BJ (cell line): Measurements from ENCODE around the gene INTS7. TPM values are rescaled to one million over a fixed set of nuclear protein-coding genes. Genes with fewer than 3 reads are reported as not detected.
"Not testable (repeated sequence)": the region's sequence is repeated elsewhere in the genome, so short reads cannot be mapped to it uniquely, and the experiment has no call there.

Experiments used
- CTCF ChIA-PET: fragments of 350-600 bp; formaldehyde crosslinking; extraction: SDS; loops from one replicate; lab custom pipeline; 2021; ENCODE audit warnings: antibody characterized with exemption, inconsistent platforms; lab: Yijun Ruan, JAX
- POLR2A ChIA-PET: fragments of 300-600 bp; sonication (Branson Sonifier 250); formaldehyde crosslinking; extraction: SDS; loops from one replicate; lab custom pipeline; 2021; ENCODE audit warnings: antibody characterized with exemption; lab: Charles Lee
- DNase-seq: peaks from one replicate; pipeline ENCODE4 v3.0.0-alpha.2; 2011; ENCODE audit warnings: low read depth
- H3K27me3 ChIP-seq: 2 replicates; pipeline ENCODE4 v1.6.0; 2011; ENCODE audit warnings: low read length; ENCODE audit not compliant: control insufficient read depth, insufficient read depth
- H3K36me3 ChIP-seq: 2 replicates; pipeline ENCODE4 v1.5.1; 2011; ENCODE audit warnings: low read length; ENCODE audit not compliant: control insufficient read depth, insufficient read depth
- H3K4me3 ChIP-seq: 2 replicates; pipeline ENCODE4 v1.5.1; 2011; ENCODE audit warnings: low read depth, mild to moderate bottlenecking, control low read depth, low read length
- polyA plus RNA-seq: library from polyadenylated mRNA; depleted of rRNA; stranded (reverse); fragments of >200 nt; gene quantifications from 2 replicates; pipeline ENCODE4 v1.2.3, GENCODE V29; 2011
- TF ChIP-seq, protein P1 (sequence below): IDR thresholded peaks from 2 replicates; pipeline ENCODE4 v1.5.1; 2011; ENCODE audit warnings: low read depth, mild to moderate bottlenecking, control low read depth, inconsistent platforms, low read length, moderate library complexity; ENCODE audit not compliant: insufficient read depth

Gene INTS7
- polyA plus RNA-seq, 1 experiment = 11.6 TPM

DNA sequence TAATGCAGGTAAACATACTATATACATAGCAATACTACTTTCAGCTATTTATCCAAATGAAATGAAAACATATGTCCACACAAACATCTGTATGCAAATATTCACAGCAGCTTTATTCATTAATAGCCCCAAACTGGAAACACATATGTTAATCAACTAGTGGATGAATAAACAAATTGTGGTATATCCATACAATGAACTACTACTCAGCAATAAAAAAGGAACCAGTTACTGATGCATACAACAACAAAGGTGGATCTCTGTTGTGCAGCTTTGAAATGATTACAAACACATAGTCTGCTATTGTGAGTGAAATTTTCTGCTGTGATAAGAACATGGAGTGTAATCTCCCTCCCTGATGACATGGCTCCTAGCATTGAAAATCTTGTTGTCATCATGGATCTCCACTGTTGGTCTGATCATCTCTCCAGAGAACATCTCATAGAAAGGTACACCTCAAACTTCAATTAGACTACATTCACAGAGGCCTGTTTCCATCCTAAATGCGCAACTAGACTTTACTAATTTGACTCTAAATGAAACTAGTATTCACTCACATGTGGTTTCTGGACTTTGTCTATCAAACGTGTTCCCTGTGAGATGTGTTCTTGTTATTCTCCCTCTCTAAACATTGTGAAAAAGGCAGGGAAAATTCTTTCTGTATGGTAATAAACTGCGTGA lies 10.7 kb downstream of the INTS7 start:
- CTCF ChIA-PET = interaction anchor here (3.3 kb wide), 1 partner anchor 10 kb away, joined by 21 read pairs; the partner anchor contains the start of genes DTL and INTS7
- Histone ChIP-seq H3K27me3 (no peaks in the 10 kb centered on the region), H3K36me3 (no peaks in the 10 kb centered on the region), H3K4me3 (no peak overlapping the region)
- POLR2A ChIA-PET = no interaction called here
- TF ChIP-seq, protein P1, sequence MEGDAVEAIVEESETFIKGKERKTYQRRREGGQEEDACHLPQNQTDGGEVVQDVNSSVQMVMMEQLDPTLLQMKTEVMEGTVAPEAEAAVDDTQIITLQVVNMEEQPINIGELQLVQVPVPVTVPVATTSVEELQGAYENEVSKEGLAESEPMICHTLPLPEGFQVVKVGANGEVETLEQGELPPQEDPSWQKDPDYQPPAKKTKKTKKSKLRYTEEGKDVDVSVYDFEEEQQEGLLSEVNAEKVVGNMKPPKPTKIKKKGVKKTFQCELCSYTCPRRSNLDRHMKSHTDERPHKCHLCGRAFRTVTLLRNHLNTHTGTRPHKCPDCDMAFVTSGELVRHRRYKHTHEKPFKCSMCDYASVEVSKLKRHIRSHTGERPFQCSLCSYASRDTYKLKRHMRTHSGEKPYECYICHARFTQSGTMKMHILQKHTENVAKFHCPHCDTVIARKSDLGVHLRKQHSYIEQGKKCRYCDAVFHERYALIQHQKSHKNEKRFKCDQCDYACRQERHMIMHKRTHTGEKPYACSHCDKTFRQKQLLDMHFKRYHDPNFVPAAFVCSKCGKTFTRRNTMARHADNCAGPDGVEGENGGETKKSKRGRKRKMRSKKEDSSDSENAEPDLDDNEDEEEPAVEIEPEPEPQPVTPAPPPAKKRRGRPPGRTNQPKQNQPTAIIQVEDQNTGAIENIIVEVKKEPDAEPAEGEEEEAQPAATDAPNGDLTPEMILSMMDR = no peak
- no peak for DNase-seq

DNA sequence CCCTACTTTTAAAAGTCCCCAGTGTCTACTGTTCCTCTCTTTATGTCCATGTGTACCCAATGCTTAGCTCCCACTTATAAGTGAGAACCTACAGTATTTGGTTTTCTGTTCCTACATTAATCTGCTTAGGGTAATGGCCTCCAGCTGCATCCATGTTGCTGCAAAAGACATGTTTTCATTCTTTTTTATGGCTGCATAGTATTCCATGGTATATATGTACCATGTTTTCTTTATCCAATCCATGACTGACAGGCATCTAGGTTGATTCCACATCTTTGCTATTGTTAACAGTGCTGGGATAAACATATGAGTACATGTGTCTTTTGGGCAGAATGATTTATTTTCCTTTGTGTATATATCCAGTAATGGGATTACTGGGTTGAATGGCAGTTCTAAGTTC lies 12.4 kb downstream of the INTS7 start:
- CTCF ChIA-PET = interaction anchor here (2.4 kb wide), 1 partner anchor 12 kb away, joined by 10 read pairs; the partner anchor contains the start of genes DTL and INTS7
- H3K27me3 ChIP-seq, DNase-seq, POLR2A ChIA-PET, H3K4me3 ChIP-seq, H3K36me3 ChIP-seq: not testable (repeated sequence)

DNA sequence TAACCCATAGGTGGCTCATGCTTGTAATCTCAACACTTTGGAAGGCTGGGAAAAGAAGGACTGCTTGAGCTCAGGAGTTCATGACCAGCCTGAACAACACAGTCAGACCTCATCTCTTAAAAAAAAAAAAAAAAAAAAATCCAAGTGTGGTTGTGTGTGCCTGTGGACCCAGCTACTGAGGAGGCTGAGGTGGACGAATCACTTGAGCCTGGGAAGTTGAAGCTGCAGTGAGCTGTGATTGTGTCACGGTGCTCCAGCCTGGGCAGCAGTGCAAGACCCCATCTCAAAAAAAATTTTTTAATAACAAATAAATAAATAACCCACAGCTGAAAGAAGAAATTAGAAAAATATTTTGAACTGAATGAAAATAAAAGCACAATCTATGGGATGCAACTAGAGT lies 13.8 kb downstream of the INTS7 start:
- no peaks in the 10 kb centered on the region for H3K36me3 ChIP-seq
- TF ChIP-seq, protein P1 = no peak
- ChIA-PET CTCF (interaction anchor here (1.4 to 2.4 kb wide), 4 partner anchors 9 to 341 kb away, joined by 3 to 10 read pairs (median 5); partner anchors contain the start of genes DTL and INTS7), POLR2A (no interaction called here)
- no peak for DNase-seq
- no peak overlapping the region for H3K4me3 ChIP-seq
- H3K27me3 ChIP-seq = no peaks in the 10 kb centered on the region

DNA sequence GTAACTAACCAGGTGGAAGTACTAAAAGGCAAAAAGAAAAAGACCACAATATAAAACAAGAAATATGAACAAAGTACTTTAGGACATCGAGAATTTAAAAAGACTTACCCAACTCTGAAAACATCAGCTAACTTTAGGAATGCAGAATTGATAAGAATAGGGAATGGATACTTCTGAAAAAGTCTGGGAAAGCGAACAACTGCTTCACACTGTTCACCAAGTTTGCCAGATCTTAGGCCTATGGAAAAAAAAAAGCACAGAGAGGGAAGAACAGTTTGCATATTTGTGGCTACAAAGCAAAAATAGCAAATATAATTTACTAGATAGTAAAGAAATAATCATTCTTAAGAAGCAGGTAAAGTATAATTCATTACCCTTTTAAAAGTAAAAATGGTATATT lies 14.4 kb downstream of the INTS7 start:
- Histone ChIP-seq H3K36me3 (no peaks in the 10 kb centered on the region), H3K4me3 (no peak overlapping the region), H3K27me3 (no peaks in the 10 kb centered on the region)
- ChIA-PET CTCF (interaction anchor here (1.4 to 1.8 kb wide), 3 partner anchors 8 to 340 kb away, joined by 3 to 6 read pairs (median 4); no protein-coding TSS in a partner anchor), POLR2A (no interaction called here)
- TF ChIP-seq, protein P1 = no peak
- DNase-seq = no peak

DNA sequence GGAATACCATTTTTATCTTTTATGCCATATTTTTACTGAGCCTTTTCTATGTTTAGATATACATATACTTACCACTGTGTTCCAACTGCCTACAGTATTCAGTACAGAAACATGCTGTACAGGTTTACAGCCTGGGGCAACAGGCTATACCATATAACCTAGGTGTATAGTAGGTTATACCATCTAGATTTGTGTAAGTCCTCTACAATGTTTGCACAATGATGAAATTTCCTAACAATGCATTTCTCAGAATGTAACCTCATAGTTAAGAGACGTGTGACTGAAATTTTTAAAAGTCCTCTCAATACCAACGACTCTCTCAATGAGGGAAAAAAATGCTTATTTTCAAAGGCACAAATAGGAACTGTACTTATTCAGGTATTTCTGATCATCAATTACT lies 21.7 kb downstream of the INTS7 start:
- TF ChIP-seq, protein P1 = no peak
- ChIA-PET POLR2A (no interaction called here), CTCF (interaction anchor here (0.7 to 3.7 kb wide), 5 partner anchors 13 to 443 kb away, joined by 3 to 41 read pairs (median 8); partner anchors contain the start of genes DTL and INTS7)
- Histone ChIP-seq H3K4me3 (no peak overlapping the region), H3K27me3 (no peaks in the 10 kb centered on the region), H3K36me3 (no peaks in the 10 kb centered on the region)
- DNase-seq = no peak
